HG02610 (cell line): ENCODE data around the gene P2RY14.
"Not testable (repeated sequence)": the region's sequence is repeated elsewhere in the genome, so short reads cannot be mapped to it uniquely, and the experiment has no call there.

ENCODE experiments used
- ATAC-seq: cut with Tn5 transposase; IDR thresholded peaks from one replicate; pipeline ENCODE4 v1.9.1; 2021; ENCODE audit warnings: mild to moderate bottlenecking, moderate library complexity; ENCODE audit not compliant: unreplicated experiment

P2RY14 gene

DNA sequence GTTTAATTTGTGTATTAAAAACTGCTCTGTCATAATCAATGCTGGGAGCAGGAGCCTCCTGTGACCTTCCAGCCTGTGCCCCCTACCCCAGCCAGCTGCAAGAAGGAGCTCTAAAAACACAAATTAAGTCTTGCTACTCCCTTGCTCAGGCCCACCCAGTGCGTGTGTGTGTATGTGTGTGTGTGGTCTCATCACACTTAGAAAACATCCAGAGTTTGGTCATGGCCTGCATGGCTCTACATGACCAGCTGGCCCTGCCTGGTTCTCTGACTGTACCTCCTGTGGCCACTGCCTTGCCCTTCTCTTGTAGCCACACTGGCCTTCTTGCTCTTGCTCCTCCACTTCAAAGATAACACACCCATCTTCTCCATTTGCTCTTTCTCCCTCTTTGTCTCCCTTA is 13.7 kb downstream of the P2RY14 start:
- ATAC-seq: no peak

DNA sequence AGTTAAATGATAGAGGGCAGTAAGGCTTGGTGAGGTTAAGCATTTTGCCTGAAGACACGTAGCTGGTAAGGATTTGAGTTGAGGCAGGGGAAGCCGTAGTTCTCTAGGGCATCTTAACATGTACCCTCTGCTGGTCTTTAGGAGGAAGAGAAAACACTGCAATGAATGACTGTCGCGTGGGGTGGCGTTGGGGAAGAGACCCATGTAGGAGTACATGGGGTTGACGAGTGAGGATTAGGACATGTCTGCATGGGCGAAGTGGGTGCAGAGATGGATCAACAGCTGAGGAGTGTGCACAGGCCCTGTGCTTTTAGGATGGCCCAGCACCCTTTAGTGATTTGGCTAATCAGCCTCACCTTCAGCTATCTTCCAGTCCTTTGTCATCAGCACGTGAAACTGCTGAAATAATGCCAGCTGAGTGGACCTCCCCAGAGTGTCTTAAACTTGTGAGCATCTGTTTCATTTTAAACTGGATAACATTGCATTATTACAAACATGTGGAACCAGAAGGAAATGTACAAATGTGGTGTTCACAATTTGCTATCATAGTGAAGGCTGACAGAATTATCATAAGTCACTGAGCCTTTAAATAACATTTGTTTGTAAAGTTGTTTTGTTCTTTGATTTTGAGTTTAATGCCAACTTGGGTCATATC is 15.3 kb downstream of the P2RY14 start:
- no peak for ATAC-seq

DNA sequence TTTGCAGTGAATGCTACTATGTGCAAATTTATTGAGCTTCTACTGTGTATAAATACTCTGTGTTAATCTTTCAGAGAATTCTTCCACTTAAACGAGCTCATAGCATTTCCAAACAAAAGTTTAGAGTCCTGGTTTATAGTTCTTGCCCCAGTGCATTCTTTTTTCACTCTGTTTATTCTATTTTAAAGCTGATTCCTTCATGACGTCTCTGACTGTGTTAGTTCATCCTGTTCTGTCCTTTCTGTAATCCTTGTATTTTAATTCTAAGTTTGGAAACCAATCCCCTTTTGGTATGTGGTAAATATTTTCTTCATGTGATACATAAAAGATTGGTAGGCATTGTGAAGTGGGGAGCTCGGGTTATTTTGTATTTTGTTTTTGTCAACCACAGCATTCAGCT is 18.7 kb downstream of the P2RY14 start:
- no peak for ATAC-seq

DNA sequence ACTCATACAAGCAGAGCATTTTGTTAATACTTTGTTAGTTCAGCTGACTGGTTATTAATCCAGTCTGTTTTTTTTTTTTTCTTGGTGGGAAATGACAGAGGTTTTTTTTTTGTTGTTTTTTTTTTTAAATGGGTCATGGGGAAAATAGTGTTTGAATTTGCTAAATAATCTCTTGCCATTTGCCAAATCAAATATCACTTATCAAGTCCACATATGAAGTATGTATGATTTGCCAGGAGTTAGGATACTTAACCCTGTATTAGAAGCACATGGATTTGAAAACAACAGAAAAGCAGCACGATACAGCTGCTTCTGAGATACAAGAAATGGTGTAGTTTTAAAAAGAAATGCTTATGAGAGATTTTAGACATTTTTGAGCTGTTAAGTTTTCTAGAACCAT is 21.6 kb downstream of the P2RY14 start:
- no peak for ATAC-seq

DNA sequence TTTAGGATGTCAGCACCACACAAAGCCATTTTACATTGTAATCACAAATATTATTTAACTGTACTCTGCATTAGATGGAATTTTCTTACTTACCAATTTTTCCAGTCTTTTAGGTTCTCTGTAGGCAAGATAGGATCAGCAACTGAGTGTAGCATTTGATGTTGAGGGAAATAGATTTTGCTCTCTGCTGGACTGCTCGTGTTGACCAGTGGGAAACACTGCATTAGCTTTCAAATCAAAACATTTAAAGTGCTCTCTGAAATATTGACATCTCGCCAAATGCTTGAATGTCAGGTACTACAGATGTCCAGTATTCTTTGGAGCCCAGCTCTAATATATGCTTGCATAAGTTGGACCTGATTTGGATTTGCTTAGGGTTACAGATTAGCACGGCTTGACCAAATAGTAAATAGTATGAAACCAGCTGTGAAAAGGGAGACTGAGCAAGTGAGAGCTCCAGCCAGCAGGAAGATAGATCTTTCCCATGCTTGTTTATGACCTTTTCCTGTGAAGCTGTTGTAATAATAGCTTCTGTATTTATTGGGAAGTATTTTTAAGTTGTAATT is 29.5 kb downstream of the P2RY14 start:
- ATAC-seq: no peak

DNA sequence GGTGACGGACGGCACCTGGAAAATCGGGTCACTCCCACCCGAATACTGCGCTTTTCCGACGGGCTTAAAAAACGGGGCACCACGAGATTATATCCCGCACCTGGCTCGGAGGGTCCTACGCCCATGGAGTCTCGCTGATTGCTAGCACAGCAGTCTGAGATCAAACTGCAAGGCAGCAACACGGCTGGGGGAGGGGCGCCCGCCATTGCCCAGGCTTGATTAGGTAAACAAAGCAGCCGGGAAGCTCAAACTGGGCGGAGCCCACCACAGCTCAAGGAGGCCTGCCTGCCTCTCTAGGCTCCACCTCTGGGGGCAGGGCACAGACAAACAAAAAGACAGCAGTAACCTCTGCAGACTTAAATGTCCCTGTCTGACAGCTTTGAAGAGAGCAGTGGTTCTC is 36.3 kb downstream of the P2RY14 start:
- not testable (repeated sequence) for ATAC-seq

DNA sequence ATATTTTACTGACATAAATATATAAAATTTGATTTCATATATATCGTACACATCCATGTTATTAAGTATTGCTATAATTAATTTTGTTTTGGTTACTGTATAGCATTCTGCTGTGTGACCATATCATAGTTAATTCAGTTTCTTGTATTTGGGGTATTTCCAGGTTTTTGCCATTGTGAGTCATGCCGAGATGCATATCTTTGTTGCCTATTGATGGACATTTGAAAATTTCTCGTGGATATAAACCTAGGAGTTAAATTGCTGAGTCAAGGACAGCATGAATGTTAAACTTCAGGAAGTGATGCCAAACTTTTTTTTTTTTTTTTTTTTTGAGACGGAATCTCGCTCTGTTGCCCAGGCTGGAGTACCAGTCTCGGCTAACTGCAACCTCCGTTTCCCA is 41.6 kb downstream of the P2RY14 start:
- no peak for ATAC-seq

DNA sequence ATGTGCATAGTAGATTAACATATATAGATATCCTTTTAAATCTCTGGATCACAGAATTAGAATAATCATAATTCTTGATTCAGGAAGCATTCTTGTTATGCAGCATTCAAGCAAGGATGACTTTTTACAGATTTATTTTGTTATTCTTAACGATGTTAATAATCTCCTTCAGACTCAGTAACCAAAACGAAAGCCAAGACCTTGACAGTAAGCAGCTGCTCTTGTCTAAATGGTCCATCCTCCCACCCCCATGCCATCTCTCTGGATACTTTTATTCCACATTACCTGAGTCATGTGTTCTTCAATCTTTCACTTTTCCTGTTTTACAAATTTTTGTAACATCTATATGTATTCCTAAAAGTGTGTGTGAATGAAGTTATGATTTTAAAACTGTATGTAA is 42.0 kb downstream of the P2RY14 start:
- no peak for ATAC-seq

DNA sequence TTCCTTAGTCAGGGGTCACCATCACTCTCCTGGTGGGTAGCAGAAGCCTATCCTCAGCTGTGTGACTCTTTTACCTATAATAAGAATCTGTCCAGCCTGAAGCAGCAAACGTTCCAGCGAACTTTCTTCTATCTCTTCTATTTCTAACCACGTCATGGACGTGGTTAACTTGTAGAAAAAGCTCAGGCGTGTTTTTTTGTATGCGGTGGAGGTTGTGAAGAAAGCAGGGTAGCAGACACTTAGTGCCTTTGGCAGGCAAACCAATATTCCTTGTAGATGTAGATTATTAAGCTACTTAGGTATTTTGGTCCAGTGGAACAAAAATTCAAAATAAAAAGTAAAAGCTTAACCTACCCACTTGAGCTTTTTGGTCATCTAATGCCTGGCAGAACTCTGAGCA is 43.5 kb downstream of the P2RY14 start:
- no peak for ATAC-seq

DNA sequence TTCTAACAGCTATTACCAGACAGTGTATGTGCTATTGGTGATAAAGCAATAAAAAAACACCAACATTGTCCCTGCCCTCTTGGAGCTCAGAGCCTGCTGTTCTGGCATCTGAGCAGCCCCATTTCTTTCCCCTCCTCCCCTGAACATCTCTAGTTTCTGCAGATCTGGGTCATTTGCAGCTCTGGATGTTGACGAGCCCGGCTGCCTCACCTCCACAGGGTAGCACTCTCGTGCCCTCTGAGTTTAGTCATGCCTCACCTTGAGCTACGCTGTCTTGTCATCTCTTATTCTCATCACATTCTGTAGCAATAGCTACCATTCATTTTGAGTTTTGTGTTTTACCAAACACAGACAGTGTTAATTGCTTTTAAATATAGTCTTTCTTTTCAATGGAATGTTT is 45.4 kb downstream of the P2RY14 start:
- ATAC-seq: no peak

DNA sequence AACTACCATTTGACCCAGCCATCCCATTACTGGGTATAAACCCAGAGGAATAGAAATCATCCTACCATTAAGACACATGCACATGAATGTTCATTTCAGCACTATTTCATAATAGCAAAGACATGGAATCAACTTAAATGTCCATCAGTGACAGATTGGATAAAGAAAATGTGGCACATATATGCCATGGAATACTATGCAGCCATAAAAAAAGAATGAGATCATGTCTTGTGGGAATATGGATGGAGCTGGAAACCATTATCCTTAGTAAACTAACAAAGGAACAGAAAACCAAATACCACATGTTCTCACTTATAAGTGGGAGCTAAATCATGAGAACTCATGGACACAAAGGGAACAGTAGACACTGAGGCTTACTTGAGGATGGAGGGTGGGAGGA is 45.9 kb downstream of the P2RY14 start:
- not testable (repeated sequence) for ATAC-seq

DNA sequence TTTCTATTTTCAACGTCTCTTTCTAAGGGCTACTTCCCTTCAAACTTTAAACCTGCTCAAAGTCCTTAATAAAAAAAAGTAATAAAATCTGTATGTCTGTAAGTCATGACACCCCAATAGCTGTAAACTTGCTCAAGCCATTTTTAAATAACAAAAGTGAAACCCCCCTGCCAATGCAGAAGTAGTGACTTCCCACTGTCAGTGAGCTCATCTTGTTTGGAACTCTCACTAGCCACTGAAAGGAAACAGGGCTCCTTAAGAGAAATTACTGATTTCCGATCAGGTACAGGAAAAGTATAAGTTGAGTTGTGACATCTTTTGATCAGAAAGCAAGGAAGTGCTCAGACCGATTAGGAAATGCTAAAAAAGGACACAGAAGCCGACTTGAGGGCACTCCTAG is 47.7 kb downstream of the P2RY14 start:
- ATAC-seq: peak; percentile 55

DNA sequence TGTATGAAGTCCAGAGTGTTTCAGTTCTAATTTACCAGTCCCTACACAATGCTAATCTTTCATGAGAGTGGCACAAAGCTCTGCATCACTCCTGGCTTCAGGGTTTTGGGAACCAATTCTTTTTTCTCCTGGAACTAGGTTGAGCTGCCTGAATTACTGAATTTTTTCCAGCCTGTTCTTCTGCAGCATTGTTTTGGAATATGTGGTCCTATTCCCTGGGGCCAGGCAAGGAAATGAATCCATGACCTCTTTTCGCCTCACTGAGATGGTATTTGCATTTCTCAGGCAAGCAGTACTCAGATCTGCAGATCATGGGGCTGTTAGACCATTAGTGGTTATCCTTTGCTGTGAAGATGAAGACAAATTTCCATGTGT is 49.7 kb downstream of the P2RY14 start:
- ATAC-seq: no peak

DNA sequence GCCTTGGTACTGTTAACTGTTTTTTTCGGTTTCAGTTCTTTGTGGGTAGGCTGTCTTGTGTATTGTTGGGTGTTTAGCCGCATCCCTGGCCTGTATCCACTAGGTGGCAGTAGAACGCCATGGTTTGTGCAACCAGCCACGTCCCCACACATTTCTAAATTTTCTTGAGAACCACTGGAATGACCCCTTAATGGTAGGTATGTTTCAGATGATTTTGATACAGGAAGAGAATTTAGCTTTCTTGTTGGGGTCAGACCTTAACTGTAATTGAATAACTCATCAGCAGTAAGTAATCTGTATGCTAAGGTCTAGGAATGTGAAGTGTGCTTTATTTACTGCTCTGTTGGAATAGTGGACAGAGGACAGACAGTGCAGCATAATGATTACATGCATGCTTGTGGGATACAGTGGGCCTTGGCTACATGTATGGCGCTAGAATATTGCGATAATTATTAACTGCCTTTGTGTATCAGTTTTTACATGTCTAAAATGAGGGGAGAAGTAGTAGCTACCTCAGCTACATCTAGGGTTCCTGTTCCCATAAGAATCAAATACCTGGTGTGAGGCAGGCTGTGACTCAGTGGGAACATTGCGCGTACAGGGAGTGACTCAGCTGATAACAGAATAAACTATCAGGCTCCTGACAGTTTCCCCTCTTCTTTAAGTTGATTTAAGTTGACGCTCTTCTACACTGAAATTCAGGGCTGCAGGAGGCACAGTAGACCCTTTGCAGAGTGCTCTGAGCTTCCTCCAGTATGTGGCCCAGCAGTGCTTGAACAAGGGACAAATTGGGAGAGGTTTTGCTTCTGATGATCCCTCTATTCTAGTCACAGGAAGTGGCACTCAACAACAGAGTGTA is 50.3 kb downstream of the P2RY14 start:
- ATAC-seq: peak; percentile 86

DNA sequence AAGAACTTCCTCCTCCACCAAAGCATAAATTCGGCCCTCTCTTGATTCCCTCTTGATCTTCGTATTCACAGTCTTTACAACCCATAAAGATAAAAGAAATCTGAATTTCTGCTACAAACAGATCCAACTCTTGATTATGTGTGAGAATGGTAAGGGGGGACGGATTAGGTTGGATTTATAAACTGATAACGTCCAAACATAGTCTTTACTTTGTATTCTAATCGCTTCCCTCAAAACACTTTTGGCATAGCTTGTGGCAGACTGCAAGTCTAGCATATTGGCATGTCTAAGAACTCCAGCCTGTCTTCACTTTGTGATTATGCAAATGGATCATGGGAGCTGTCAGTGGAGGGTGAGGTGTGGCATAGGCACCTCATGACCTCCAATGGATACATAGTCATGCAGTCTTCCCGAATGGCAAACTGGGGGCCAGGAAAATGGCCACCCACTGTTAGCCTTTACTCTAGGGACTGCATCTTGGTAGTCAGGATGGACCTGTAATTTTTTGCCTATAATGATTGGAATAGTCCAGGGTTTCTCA is 51.0 kb downstream of the P2RY14 start:
- ATAC-seq: peak; percentile 29

DNA sequence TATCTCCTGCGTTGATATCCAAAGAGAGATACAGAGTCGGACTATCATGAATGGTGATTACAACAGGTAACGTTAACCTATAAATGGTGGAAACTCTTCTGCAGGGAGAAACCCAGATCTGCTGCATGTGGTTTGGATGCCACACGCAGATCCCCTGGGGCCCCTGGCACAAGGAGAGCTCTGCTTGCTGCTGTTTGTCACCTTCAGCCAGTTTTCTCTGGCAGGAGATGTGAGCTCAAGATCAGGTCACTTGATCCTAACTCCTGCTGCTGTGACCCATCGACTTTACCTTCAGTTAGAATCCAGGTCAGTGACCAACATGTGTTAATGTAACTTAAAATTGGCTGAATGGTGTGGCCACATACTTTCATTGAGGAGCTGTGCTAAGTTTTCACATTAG is 51.5 kb downstream of the P2RY14 start:
- ATAC-seq: no peak

DNA sequence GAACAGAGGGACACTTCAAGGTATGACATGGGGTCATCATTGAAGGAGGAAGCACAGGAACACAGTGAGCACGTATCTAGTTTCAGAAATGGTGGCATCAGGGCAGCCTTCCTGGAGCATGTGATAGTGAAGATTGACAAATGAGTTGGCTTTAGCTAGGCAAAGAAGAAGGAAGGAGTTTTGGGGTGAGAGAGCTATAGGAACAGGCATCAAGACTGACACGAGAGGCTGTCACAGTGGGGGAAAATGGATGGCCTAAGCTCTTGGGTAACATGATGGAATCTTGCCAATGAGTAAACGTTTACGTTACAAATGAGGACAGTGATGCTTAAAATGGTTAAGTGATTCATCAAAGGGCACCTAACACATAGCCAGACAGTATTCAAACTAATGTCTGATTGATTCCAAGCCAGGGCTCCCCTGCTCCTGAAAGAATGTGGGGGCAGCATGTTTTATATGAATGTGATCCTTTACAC is 52.2 kb downstream of the P2RY14 start:
- no peak for ATAC-seq

DNA sequence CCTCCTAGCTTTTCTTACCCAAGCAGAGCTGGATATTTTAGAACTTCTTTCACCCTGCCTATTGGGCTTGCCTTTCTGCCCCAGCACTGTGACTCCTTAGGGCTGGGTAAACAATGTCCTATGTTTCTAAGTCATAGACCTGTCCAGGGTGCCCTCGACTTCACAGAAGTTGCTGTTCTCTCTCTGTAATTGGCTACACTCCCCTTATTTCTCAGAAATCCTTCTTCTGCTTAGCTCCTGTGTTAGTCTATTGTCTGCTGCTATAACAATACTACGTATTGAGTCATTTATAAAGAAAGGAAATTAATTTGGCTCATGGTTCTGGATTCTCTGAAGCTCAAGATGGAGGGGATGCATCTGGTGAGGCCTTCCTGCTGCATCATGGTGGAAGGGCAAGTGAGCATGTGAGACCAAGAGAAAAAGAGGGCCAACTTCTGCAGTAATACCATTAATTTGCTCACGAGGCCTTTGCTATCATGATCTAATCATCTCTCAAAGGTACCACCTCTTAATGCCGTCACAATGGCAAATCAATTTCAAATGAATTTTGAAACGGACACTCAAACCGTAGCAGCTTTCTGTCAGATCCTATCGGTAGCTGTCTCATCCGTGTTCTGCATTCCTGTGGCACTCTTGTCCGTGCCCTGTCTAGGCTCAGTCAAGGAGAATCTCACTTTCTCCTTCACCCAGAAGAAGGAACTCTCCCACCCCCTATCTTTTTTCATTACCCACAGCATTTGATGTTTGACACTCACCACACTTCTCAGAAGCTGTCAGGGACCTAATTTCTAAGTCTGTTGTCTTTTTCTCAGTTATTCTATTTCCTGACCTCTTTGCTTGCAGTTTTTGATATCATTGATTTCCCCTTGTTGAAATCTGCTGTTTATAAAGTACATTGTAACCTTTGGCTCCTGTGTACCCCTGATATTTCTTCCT is 53.0 kb downstream of the P2RY14 start:
- no peak for ATAC-seq

DNA sequence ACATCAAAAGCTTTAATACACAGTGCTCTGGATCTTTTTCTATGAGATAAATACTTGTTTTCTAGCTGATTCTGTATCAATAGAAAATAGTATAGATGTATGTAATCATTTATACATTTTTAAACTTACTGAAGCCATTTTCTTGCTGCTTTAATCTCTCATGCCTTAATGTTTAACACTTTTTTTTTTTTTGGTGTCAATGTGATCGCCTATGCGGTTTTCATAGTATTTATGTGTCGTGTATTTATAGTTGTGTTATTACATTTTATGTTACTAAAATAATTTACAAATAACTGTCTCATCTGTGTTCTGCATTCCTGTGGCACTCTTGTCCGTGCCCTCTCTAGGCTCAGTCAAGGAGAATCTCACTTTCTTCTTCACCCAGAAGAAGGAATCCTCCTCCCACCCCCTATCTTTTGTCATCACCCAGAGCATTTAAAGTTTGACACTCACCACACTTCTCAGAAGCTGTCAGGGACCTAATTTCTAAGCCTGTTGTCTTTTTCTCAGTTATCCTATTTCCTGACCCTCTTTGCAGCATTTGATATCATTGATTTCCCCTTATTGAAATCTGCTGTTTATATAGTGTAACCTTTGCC is 54.0 kb downstream of the P2RY14 start:
- no peak for ATAC-seq

DNA sequence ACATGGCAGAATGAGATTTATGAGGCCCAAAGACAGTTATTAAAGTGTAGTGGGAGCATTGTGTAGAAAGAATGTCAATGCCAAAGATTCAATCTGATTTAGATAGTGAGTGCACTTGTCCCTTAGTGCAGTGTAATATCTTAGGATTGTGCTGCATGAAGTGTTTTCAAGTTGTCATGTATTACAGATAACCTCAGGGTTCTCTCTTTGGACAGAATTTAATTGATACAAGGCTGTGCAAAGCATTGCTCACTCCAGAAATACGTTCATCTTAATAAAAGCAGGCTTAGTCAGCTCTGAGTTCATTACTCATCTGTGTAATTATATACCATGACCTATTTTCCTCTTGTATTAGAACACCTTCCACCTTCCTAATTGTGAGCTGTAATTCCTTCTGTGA is 59.3 kb downstream of the P2RY14 start:
- no peak for ATAC-seq
